WTC11 (cell line): ENCODE measurements around the gene NAALADL1.

ENCODE experiments used
- CREM ChIP-seq: sonication (generic); formaldehyde crosslinking; IDR thresholded peaks from 2 replicates; pipeline ENCODE4 v1.8.1; 2022; ENCODE audit warnings: mild to moderate bottlenecking, missing genetic modification reagents, moderate library complexity
- ETV6 ChIP-seq: sonication (generic); formaldehyde crosslinking; IDR thresholded peaks from 2 replicates; pipeline ENCODE4 v1.8.1; 2022; ENCODE audit warnings: mild to moderate bottlenecking, missing genetic modification reagents
- IRF2 ChIP-seq: sonication (generic); formaldehyde crosslinking; IDR thresholded peaks from 2 replicates; pipeline ENCODE4 v1.8.0; 2022; ENCODE audit warnings: low read depth, missing genetic modification reagents, borderline replicate concordance
- NFATC4 ChIP-seq: fragments of 250-450 bp; sonication (Bioruptor Pico); IDR thresholded peaks from 2 replicates; pipeline ENCODE4 v1.9.0; 2021; ENCODE audit warnings: mild to moderate bottlenecking
- TEAD4 ChIP-seq: sonication (generic); formaldehyde crosslinking; IDR thresholded peaks from 2 replicates; pipeline ENCODE4 v1.8.0; 2022; ENCODE audit warnings: mild to moderate bottlenecking, missing genetic modification reagents
- USF2 ChIP-seq: sonication (generic); formaldehyde crosslinking; IDR thresholded peaks from 2 replicates; pipeline ENCODE4 v1.8.1; 2023; ENCODE audit warnings: mild to moderate bottlenecking, missing genetic modification reagents, moderate library complexity
- ZNF232 ChIP-seq: sonication (generic); formaldehyde crosslinking; IDR thresholded peaks from 2 replicates; pipeline ENCODE4 v1.8.0; 2022; ENCODE audit warnings: mild to moderate bottlenecking, missing genetic modification reagents
- TF ChIP-seq, protein P1 (sequence below): fragments of 200-600 bp; IDR thresholded peaks from 2 replicates; pipeline ENCODE4 v1.8.0; 2022; ENCODE audit warnings: antibody characterized with exemption

- TF ChIP-seq ZNF232 (CRISPR knock-in tag) (no peak), CREM (CRISPR knock-in tag) (no peak), USF2 (CRISPR knock-in tag) (no peak), IRF2 (no peak), NFATC4 (CRISPR knock-in tag) (no peak), TEAD4 (no peak), ETV6 (no peak)
- TF ChIP-seq, protein P1, sequence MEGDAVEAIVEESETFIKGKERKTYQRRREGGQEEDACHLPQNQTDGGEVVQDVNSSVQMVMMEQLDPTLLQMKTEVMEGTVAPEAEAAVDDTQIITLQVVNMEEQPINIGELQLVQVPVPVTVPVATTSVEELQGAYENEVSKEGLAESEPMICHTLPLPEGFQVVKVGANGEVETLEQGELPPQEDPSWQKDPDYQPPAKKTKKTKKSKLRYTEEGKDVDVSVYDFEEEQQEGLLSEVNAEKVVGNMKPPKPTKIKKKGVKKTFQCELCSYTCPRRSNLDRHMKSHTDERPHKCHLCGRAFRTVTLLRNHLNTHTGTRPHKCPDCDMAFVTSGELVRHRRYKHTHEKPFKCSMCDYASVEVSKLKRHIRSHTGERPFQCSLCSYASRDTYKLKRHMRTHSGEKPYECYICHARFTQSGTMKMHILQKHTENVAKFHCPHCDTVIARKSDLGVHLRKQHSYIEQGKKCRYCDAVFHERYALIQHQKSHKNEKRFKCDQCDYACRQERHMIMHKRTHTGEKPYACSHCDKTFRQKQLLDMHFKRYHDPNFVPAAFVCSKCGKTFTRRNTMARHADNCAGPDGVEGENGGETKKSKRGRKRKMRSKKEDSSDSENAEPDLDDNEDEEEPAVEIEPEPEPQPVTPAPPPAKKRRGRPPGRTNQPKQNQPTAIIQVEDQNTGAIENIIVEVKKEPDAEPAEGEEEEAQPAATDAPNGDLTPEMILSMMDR: no peak
Measured at GRCh38 chr11:65045728-65046127, 12.6 kb downstream of the NAALADL1 start.
